GM23338 (cell line): Measurements from ENCODE around the gene BCOR. TPM values are rescaled to one million over a fixed set of nuclear protein-coding genes. Genes with fewer than 3 reads are reported as not detected.

Experiments
- ATAC-seq: fragments of 200-7000 bp; cut with Tn5 transposase; 3 replicates; pipeline ENCODE4 v1.9.1; 2020
- DNase-seq: peaks from one replicate; pipeline ENCODE4 v3.0.0-alpha.2; 2015; ENCODE audit warnings: low spot score
- H2AFZ ChIP-seq: fragments of 200-600 bp; sonication (generic); 2 replicates; pipeline ENCODE4 v1.8.0; 2016; ENCODE audit warnings: antibody characterized with exemption, mild to moderate bottlenecking, moderate library complexity
- H3F3A ChIP-seq: fragments of 200-600 bp; sonication (generic); replicated peaks from 2 replicates; pipeline ENCODE4 v1.8.0; 2017; ENCODE audit warnings: antibody characterized with exemption, mixed run types, low read depth
- H3K27ac ChIP-seq: fragments of 200-600 bp; sonication (generic); 2 replicates; pipeline ENCODE4 v1.6.1; 2016; ENCODE audit warnings: low read depth
- H3K27me3 ChIP-seq: fragments of 200-600 bp; sonication (generic); 2 replicates; pipeline ENCODE4 v1.8.0; 2016; ENCODE audit warnings: mild to moderate bottlenecking, mixed run types, moderate library complexity; ENCODE audit not compliant: insufficient read depth
- H3K36me3 ChIP-seq: fragments of 200-600 bp; sonication (generic); 2 replicates; pipeline ENCODE4 v1.8.0; 2016; ENCODE audit warnings: mild to moderate bottlenecking; ENCODE audit not compliant: insufficient read depth
- H3K4me1 ChIP-seq: fragments of 200-600 bp; sonication (generic); 2 replicates; pipeline ENCODE4 v1.8.0; 2016; ENCODE audit warnings: mild to moderate bottlenecking, moderate library complexity; ENCODE audit not compliant: insufficient read depth
- H3K4me2 ChIP-seq: fragments of 200-600 bp; sonication (generic); 2 replicates; pipeline ENCODE4 v1.7.1; 2017; ENCODE audit warnings: mixed run types
- H3K4me3 ChIP-seq: fragments of 200-600 bp; sonication (generic); 2 replicates; pipeline ENCODE4 v1.6.1; 2016; ENCODE audit warnings: mixed run types
- H3K79me2 ChIP-seq: fragments of 200-600 bp; sonication (generic); replicated peaks from 2 replicates; pipeline ENCODE4 v1.8.0; 2017; ENCODE audit warnings: mild to moderate bottlenecking; ENCODE audit not compliant: insufficient read depth
- H3K9me2 ChIP-seq: fragments of 200-600 bp; sonication (generic); 2 replicates; pipeline ENCODE4 v1.8.0; 2017; ENCODE audit not compliant: insufficient read depth
- H4K20me1 ChIP-seq: fragments of 200-600 bp; sonication (generic); replicated peaks from 2 replicates; pipeline ENCODE4 v1.8.0; 2017; ENCODE audit warnings: mild to moderate bottlenecking; ENCODE audit not compliant: insufficient read depth
- H3K27ac Mint-ChIP-seq: 2 replicates; pipeline ENCODE4 v1.8.0; 2020; ENCODE audit warnings: inconsistent platforms, mild to moderate bottlenecking, moderate library complexity, mixed read lengths
- H3K27me3 Mint-ChIP-seq: 3 replicates; pipeline ENCODE4 v1.8.0; 2022; ENCODE audit warnings: low read depth, mild to moderate bottlenecking, moderate library complexity, mixed read lengths, inconsistent platforms; ENCODE audit not compliant: insufficient read depth, poor library complexity
- H3K36me3 Mint-ChIP-seq: 3 replicates; pipeline ENCODE4 v1.8.0; 2021; ENCODE audit warnings: low read depth, mild to moderate bottlenecking, inconsistent platforms, moderate library complexity, mixed read lengths
- H3K4me1 Mint-ChIP-seq: 3 replicates; pipeline ENCODE4 v1.8.0; 2020; ENCODE audit warnings: mild to moderate bottlenecking, inconsistent platforms, mixed read lengths
- H3K4me3 Mint-ChIP-seq: 3 replicates; pipeline ENCODE4 v1.8.0; 2021; ENCODE audit warnings: moderate library complexity, mild to moderate bottlenecking, inconsistent platforms, mixed read lengths
- H3K9me3 Mint-ChIP-seq: 3 replicates; pipeline ENCODE4 v1.8.0; 2020; ENCODE audit warnings: moderate library complexity, mild to moderate bottlenecking, inconsistent platforms, mixed read lengths
- JUNB ChIP-seq: IDR thresholded peaks from one replicate; pipeline ENCODE4 v1.6.1; 2016; ENCODE audit warnings: antibody characterized with exemption; ENCODE audit not compliant: unreplicated experiment
- NANOG ChIP-seq: IDR thresholded peaks from 2 replicates; pipeline ENCODE4 v1.6.1; 2016; ENCODE audit warnings: antibody characterized with exemption, borderline replicate concordance
- POLR2AphosphoS5 ChIP-seq: IDR thresholded peaks from 2 replicates; pipeline ENCODE4 v1.6.1; 2016; ENCODE audit warnings: antibody characterized with exemption, low read depth
- STAT1 ChIP-seq: IDR thresholded peaks from one replicate; pipeline ENCODE4 v1.6.1; 2016; ENCODE audit warnings: antibody characterized with exemption; ENCODE audit not compliant: unreplicated experiment
- ZNF331 ChIP-seq: fragments of 250-450 bp; sonication (Bioruptor Pico); IDR thresholded peaks from 2 replicates; pipeline ENCODE4 v1.5.0; 2020; ENCODE audit warnings: low read depth, mild to moderate bottlenecking, moderate library complexity
- polyA plus RNA-seq: library from polyadenylated mRNA; unstranded; fragments of >200 nt; fragmentation: Nextera tagmentation; extraction: Ambion mirVana; gene quantifications from 2 replicates; pipeline ENCODE4 v1.2.1, GENCODE V29; 2016
- total RNA-seq: library from RNA; depleted of rRNA; stranded (reverse); fragments of >200 nt; shearing (Covaris generic); gene quantifications from 2 replicates; pipeline ENCODE4 v1.2.3, GENCODE V29; 2014
- TF ChIP-seq, protein P1 (sequence below): fragments of 250-450 bp; sonication (Bioruptor Pico); IDR thresholded peaks from 2 replicates; pipeline ENCODE4 v1.5.0; 2020; ENCODE audit warnings: mild to moderate bottlenecking, moderate library complexity
- TF ChIP-seq, protein P2 (sequence below): IDR thresholded peaks from 2 replicates; pipeline ENCODE4 v1.6.1; 2016; ENCODE audit warnings: antibody characterized with exemption

BCOR gene
- total and polyA plus RNA-seq, 2 experiments from 2014 or later: 25.5 to 60.8 TPM

DNA sequence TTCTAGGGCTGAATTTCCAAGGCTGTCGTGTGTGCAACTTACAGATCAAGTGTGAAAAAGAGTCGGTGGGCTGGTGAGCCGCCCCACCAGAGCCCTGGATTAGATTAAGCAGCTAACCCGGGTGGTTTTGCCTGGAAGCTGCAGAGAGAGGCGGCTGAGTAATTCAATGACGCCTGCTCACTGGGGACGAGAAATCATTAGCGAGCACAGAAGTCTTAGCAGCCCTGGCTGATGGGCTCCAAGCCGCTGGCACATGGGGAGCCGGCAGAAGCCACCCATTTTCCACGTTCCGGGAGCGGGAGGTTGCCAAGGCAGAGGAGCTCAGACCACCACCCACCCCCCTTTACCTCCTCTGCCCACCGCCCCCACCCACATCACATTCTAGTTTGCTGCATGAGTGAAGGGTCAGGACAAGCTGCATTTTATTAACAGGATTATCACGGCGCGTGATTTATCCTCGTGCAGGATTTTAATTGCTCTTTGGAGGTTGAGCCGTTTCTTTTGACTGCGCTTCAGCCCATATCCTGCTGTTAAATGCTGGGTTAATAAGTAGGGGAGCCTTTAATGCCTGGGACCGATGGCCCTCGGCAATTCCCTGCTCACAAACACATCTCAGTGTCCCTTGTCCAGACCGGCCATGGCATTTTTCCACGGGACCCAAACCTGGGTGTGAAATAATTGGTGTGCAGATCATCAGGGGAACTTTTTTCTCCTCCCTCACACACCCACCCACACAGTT lies 19.1 kb downstream of the BCOR start (continued):
- TF ChIP-seq, protein P1, sequence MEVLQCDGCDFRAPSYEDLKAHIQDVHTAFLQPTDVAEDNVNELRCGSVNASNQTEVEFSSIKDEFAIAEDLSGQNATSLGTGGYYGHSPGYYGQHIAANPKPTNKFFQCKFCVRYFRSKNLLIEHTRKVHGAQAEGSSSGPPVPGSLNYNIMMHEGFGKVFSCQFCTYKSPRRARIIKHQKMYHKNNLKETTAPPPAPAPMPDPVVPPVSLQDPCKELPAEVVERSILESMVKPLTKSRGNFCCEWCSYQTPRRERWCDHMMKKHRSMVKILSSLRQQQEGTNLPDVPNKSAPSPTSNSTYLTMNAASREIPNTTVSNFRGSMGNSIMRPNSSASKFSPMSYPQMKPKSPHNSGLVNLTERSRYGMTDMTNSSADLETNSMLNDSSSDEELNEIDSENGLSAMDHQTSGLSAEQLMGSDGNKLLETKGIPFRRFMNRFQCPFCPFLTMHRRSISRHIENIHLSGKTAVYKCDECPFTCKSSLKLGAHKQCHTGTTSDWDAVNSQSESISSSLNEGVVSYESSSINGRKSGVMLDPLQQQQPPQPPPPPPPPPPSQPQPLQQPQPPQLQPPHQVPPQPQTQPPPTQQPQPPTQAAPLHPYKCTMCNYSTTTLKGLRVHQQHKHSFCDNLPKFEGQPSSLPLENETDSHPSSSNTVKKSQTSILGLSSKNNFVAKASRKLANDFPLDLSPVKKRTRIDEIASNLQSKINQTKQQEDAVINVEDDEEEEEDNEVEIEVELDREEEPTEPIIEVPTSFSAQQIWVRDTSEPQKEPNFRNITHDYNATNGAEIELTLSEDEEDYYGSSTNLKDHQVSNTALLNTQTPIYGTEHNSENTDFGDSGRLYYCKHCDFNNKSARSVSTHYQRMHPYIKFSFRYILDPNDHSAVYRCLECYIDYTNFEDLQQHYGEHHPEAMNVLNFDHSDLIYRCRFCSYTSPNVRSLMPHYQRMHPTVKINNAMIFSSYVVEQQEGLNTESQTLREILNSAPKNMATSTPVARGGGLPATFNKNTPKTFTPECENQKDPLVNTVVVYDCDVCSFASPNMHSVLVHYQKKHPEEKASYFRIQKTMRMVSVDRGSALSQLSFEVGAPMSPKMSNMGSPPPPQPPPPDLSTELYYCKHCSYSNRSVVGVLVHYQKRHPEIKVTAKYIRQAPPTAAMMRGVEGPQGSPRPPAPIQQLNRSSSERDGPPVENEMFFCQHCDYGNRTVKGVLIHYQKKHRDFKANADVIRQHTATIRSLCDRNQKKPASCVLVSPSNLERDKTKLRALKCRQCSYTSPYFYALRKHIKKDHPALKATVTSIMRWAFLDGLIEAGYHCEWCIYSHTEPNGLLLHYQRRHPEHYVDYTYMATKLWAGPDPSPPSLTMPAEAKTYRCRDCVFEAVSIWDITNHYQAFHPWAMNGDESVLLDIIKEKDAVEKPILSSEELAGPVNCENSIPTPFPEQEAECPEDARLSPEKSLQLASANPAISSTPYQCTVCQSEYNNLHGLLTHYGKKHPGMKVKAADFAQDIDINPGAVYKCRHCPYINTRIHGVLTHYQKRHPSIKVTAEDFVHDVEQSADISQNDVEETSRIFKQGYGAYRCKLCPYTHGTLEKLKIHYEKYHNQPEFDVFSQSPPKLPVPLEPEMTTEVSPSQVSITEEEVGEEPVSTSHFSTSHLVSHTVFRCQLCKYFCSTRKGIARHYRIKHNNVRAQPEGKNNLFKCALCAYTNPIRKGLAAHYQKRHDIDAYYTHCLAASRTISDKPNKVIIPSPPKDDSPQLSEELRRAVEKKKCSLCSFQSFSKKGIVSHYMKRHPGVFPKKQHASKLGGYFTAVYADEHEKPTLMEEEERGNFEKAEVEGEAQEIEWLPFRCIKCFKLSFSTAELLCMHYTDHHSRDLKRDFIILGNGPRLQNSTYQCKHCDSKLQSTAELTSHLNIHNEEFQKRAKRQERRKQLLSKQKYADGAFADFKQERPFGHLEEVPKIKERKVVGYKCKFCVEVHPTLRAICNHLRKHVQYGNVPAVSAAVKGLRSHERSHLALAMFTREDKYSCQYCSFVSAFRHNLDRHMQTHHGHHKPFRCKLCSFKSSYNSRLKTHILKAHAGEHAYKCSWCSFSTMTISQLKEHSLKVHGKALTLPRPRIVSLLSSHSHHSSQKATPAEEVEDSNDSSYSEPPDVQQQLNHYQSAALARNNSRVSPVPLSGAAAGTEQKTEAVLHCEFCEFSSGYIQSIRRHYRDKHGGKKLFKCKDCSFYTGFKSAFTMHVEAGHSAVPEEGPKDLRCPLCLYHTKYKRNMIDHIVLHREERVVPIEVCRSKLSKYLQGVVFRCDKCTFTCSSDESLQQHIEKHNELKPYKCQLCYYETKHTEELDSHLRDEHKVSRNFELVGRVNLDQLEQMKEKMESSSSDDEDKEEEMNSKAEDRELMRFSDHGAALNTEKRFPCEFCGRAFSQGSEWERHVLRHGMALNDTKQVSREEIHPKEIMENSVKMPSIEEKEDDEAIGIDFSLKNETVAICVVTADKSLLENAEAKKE (CRISPR knock-in tag): no peak
- TF ChIP-seq NANOG: no peak

DNA sequence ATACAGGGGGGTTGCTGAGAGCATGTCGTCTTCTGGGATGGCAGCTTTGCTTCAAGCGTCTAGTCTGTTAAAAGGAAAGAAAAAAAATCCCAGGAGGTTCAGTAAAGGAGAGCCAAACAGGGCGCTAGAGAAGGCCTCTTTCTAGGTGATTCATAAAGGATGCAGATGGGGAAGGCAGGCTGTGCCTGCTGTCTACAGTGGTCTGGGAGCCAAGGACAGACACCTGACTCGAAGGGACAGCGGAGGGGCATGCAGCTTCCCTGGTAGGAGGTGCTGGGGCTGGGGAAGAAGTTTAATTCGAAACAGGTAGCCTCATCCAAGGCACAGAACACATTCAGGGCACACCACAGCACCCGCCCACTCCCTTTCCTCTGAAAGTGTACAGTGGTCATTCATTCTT lies 19.9 kb downstream of the BCOR start:
- Histone ChIP-seq H3K4me1 (peaks cover 26% of the 10 kb centered on the region; the same call in 1 of the 2 replicates), H3F3A (no peaks in the 10 kb centered on the region), H3K79me2 (peaks cover 79% of the 10 kb centered on the region), H3K9me2 (no peaks in the 10 kb centered on the region), H3K4me2 (no peak overlapping the region), H3K4me3 (no peak overlapping the region), H3K36me3 (no peaks in the 10 kb centered on the region), H3K27me3 (no peaks in the 10 kb centered on the region), H2AFZ (no peak overlapping the region), H4K20me1 (peaks cover 4% of the 10 kb centered on the region), H3K27ac (no peak overlapping the region)
- H3K27me3 Mint-ChIP-seq: peaks cover 16% of the 10 kb centered on the region
- peaks cover 55% of the 10 kb centered on the region for H3K4me1 Mint-ChIP-seq
- TF ChIP-seq ZNF331 (CRISPR knock-in tag) (no peak), POLR2AphosphoS5 (no peak), JUNB (no peak), STAT1 (no peak), NANOG (no peak)
- TF ChIP-seq, protein P2, sequence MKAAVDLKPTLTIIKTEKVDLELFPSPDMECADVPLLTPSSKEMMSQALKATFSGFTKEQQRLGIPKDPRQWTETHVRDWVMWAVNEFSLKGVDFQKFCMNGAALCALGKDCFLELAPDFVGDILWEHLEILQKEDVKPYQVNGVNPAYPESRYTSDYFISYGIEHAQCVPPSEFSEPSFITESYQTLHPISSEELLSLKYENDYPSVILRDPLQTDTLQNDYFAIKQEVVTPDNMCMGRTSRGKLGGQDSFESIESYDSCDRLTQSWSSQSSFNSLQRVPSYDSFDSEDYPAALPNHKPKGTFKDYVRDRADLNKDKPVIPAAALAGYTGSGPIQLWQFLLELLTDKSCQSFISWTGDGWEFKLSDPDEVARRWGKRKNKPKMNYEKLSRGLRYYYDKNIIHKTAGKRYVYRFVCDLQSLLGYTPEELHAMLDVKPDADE: no peak
- TF ChIP-seq, protein P1 (CRISPR knock-in tag): no peak
- no peak overlapping the region for H3K27ac Mint-ChIP-seq
- peaks cover 53% of the 10 kb centered on the region for H3K36me3 Mint-ChIP-seq
- no peak for ATAC-seq
- H3K4me3 Mint-ChIP-seq: no peak overlapping the region
- DNase-seq: no peak
- H3K9me3 Mint-ChIP-seq: no peaks in the 10 kb centered on the region; the same call in 2 of the 3 replicates
